ENCODE results near the gene SOBP. TPM values are rescaled to one million over a fixed set of nuclear protein-coding genes. Genes with fewer than 3 reads are reported as not detected.

Gene SOBP
- total RNA-seq, 4 donors from 2014 or later: 16.2 to 29.9 (median 19.2) TPM

- Histone ChIP-seq H3K4me3 (no peak overlapping the region), H3K9me3 (no peaks in the 10 kb centered on the region), H3K4me1 (peaks cover 0 to 18% (median 9%) of the 10 kb centered on the region in 3 donors), H3K36me3 (no peaks in the 10 kb centered on the region), H3K27me3 (no peaks in the 10 kb centered on the region), H3K27ac (no peak overlapping the region)
- ATAC-seq: no peak
- 21 to 69% methylated on average over 2 to 3 of the region's 4 CpGs for WGBS, 2 donors (ENCODE audit: low coverage in 1 of 2)
- TF ChIP-seq EP300 (IDR thresholded peaks at IDR 0.05) (no peak), POLR2A (IDR thresholded peaks at IDR 0.05) (no peak), POLR2AphosphoS5 (IDR thresholded peaks at IDR 0.05) (no peak), CTCF (IDR thresholded peaks at IDR 0.05) (no peak)
Observed at GRCh38 chr6:107607116-107607515, 117.2 kb downstream of the SOBP start.

- no peak overlapping the region for H3K4me3 ChIP-seq
- 55 to 72% methylated on average over 7 to 8 of the region's 11 CpGs for WGBS, 2 donors (ENCODE audit: low coverage in 1 of 2)
- H3K27ac ChIP-seq: peak overlapping the region in 3 of 4 donors; percentile 0 to 11 (median 4)
- TF ChIP-seq POLR2AphosphoS5 (IDR thresholded peaks at IDR 0.05): no peak
- no peak for TF ChIP-seq CTCF (IDR thresholded peaks at IDR 0.05)
- no peak for TF ChIP-seq POLR2A (IDR thresholded peaks at IDR 0.05)
- no peak for TF ChIP-seq EP300 (IDR thresholded peaks at IDR 0.05)
- no peak for ATAC-seq
- no peaks in the 10 kb centered on the region for H3K9me3 ChIP-seq
- H3K36me3 ChIP-seq: no peaks in the 10 kb centered on the region
- H3K4me1 ChIP-seq: peaks cover 0 to 23% (median 14%) of the 10 kb centered on the region in 3 donors
- no peaks in the 10 kb centered on the region for H3K27me3 ChIP-seq
Observed at GRCh38 chr6:107611094-107611810, 121.3 kb downstream of the SOBP start.

- Histone ChIP-seq H3K27me3 (no peaks in the 10 kb centered on the region), H3K4me3 (no peak overlapping the region), H3K27ac (no peak overlapping the region), H3K4me1 (peaks cover 0 to 23% (median 14%) of the 10 kb centered on the region in 3 donors), H3K9me3 (no peaks in the 10 kb centered on the region), H3K36me3 (no peaks in the 10 kb centered on the region)
- 27 to 45% methylated on average over 2 to 3 of the region's 3 CpGs for WGBS, 2 donors (ENCODE audit: low coverage in 1 of 2)
- TF ChIP-seq POLR2AphosphoS5 (IDR thresholded peaks at IDR 0.05): no peak
- no peak for TF ChIP-seq POLR2A (IDR thresholded peaks at IDR 0.05)
- no peak for TF ChIP-seq EP300 (IDR thresholded peaks at IDR 0.05)
- no peak for TF ChIP-seq CTCF (IDR thresholded peaks at IDR 0.05)
- no peak for ATAC-seq
Observed at GRCh38 chr6:107612762-107613415, 123.0 kb downstream of the SOBP start.

GRCh38 chr6:107613651-107614379 lies 123.9 kb downstream of the SOBP start:
- Histone ChIP-seq H3K36me3 (no peaks in the 10 kb centered on the region), H3K4me1 (peaks cover 0 to 23% (median 14%) of the 10 kb centered on the region in 3 donors), H3K27ac (no peak overlapping the region), H3K27me3 (no peaks in the 10 kb centered on the region), H3K9me3 (no peaks in the 10 kb centered on the region), H3K4me3 (no peak overlapping the region)
- WGBS, 2 donors (ENCODE audit: low coverage in 1 of 2): 94 to 100% methylated on average over 1 to 3 of the region's 4 CpGs
- no peak for ATAC-seq
- TF ChIP-seq CTCF (IDR thresholded peaks at IDR 0.05): no peak
- no peak for TF ChIP-seq POLR2A (IDR thresholded peaks at IDR 0.05)
- no peak for TF ChIP-seq POLR2AphosphoS5 (IDR thresholded peaks at IDR 0.05)
- TF ChIP-seq EP300 (IDR thresholded peaks at IDR 0.05): no peak
